Calu3 (cell line): ENCODE measurements around the gene CEP295NL. TPM values are rescaled to one million over a fixed set of nuclear protein-coding genes. Genes with fewer than 3 reads are reported as not detected.
A peak's percentile ranks its signal among the peaks of the same experiment; 100 is the strongest.

ENCODE experiments used
- BruUV-seq: library from RNA; stranded (reverse); fragments of 400-500 nt; replicated peaks from 2 replicates; lab custom pipeline; 2021; lab: Mats Ljungman, UMichigan
- CTCF ChIA-PET: fragments of 300-600 bp; sonication (Branson Sonifier 250); formaldehyde crosslinking; loops from one replicate; lab custom pipeline; 2022; ENCODE audit warnings: antibody characterized with exemption; lab: Charles Lee
- DNase-seq: peaks from one replicate; pipeline ENCODE4 v3.0.0; 2022
- H3K27ac Mint-ChIP-seq: one replicate; pipeline ENCODE4 v1.8.0; 2022; ENCODE audit warnings: mixed read lengths; ENCODE audit not compliant: unreplicated experiment
- H3K27me3 Mint-ChIP-seq: one replicate; pipeline ENCODE4 v1.8.0; 2022; ENCODE audit warnings: mixed read lengths; ENCODE audit not compliant: unreplicated experiment
- H3K36me3 Mint-ChIP-seq: one replicate; pipeline ENCODE4 v1.8.0; 2022; ENCODE audit warnings: mild to moderate bottlenecking, moderate library complexity, mixed read lengths; ENCODE audit not compliant: insufficient read depth, unreplicated experiment
- H3K4me1 Mint-ChIP-seq: one replicate; pipeline ENCODE4 v1.8.0; 2022; ENCODE audit warnings: mild to moderate bottlenecking, low read depth, mixed read lengths; ENCODE audit not compliant: unreplicated experiment
- H3K4me3 Mint-ChIP-seq: one replicate; pipeline ENCODE4 v1.8.0; 2022; ENCODE audit warnings: mild to moderate bottlenecking, low read depth, moderate library complexity, mixed read lengths; ENCODE audit not compliant: unreplicated experiment
- H3K9me3 Mint-ChIP-seq: one replicate; pipeline ENCODE4 v1.8.0; 2022; ENCODE audit warnings: low read depth, mixed read lengths; ENCODE audit not compliant: unreplicated experiment
- intact Hi-C: fragments of 100-400 bp; cut with micrococcal nuclease; formaldehyde crosslinking; loops from one replicate; pipeline ENCODE4 v1.10.0; 2022; ENCODE audit not compliant: unreplicated experiment
- total RNA-seq: library from RNA; stranded (reverse); gene quantifications from 2 replicates; pipeline ENCODE4 v1.2.3, GENCODE V29; 2022
- TF ChIP-seq, protein P1 (sequence below): fragments of 200-600 bp; IDR thresholded peaks from one replicate; pipeline ENCODE4 v1.8.0; 2022; ENCODE audit warnings: antibody characterized with exemption; ENCODE audit not compliant: unreplicated experiment

CEP295NL gene
- total RNA-seq, 1 experiment from 2014 or later, result 4.6 TPM

DNA sequence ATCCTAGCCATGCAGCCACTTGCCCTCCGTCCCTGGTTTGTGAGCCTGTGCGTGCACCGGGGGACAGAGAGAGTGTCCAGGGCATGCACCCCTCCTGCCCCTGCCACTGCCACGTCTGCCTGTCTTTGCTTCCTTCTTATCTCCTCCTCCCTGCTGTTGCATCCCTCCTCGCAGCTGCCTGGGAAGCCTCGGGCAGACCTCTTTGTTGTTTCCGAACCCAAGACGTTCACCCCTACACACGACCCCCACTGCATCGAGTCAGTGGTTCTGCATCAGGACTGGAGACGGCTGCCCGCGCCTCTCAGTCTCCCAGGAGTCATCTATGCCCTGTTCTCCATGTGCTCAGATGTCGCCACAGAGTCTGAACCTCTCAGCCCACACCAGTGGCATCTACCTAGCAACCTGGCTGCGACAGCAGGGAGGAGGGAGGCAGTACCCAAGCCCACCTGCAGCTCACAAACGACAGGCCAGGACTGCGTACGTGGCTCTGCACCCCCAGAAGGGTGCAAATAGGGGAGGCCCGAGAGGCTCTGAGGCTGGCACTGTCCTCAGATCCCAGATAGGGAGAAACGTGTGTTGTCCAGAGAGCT lies 17.0 kb upstream of the CEP295NL start:
- Mint-ChIP-seq H3K4me1 (peaks cover 83% of the 10 kb centered on the region), H3K9me3 (no peaks in the 10 kb centered on the region), H3K27ac (peak overlapping the region; percentile 84), H3K27me3 (no peaks in the 10 kb centered on the region), H3K36me3 (peaks cover 54% of the 10 kb centered on the region), H3K4me3 (peak overlapping the region; percentile 73)
- BruUV-seq, result no TSS peak
- DNase-seq, result no peak
- TF ChIP-seq, protein P1, sequence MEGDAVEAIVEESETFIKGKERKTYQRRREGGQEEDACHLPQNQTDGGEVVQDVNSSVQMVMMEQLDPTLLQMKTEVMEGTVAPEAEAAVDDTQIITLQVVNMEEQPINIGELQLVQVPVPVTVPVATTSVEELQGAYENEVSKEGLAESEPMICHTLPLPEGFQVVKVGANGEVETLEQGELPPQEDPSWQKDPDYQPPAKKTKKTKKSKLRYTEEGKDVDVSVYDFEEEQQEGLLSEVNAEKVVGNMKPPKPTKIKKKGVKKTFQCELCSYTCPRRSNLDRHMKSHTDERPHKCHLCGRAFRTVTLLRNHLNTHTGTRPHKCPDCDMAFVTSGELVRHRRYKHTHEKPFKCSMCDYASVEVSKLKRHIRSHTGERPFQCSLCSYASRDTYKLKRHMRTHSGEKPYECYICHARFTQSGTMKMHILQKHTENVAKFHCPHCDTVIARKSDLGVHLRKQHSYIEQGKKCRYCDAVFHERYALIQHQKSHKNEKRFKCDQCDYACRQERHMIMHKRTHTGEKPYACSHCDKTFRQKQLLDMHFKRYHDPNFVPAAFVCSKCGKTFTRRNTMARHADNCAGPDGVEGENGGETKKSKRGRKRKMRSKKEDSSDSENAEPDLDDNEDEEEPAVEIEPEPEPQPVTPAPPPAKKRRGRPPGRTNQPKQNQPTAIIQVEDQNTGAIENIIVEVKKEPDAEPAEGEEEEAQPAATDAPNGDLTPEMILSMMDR, result no peak
- CTCF ChIA-PET, result interaction anchor here (1.1 to 1.3 kb wide), 2 partner anchors 20 to 39 kb away, joined by 3 read pairs; no protein-coding TSS in a partner anchor
- intact Hi-C loops, result loop anchor here (5.0 kb wide), 1 partner anchor 38 kb away; no protein-coding TSS in a partner anchor

DNA sequence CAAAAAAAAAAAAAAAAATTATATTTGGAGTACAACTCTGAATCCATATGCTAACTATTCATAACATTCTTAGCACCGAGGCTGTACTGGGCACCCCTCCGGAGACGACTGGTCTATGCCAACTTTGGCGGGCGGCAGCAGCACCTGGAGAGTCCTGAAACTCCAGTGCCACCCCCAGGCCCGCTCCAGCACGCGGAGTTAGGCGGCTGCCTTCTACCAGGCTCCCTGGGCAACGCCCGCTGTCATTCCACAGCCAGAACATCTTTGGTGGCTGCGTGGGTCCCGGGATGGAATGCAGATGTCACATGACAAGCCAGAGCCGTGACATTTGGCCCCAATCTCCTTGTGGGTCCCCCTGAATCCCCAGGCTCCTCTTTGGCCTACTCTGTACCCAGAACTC lies 16.0 kb upstream of the CEP295NL start:
- no TSS peak for BruUV-seq
- DNase-seq, result no peak
- CTCF ChIA-PET, result no interaction called here
- intact Hi-C loops, result no loop called here
- peaks cover 83% of the 10 kb centered on the region for H3K4me1 Mint-ChIP-seq
- no peaks in the 10 kb centered on the region for H3K27me3 Mint-ChIP-seq
- H3K36me3 Mint-ChIP-seq, result peaks cover 44% of the 10 kb centered on the region
- TF ChIP-seq, protein P1, result no peak
- no peaks in the 10 kb centered on the region for H3K9me3 Mint-ChIP-seq
- no peak overlapping the region for H3K27ac Mint-ChIP-seq
- H3K4me3 Mint-ChIP-seq, result no peak overlapping the region

DNA sequence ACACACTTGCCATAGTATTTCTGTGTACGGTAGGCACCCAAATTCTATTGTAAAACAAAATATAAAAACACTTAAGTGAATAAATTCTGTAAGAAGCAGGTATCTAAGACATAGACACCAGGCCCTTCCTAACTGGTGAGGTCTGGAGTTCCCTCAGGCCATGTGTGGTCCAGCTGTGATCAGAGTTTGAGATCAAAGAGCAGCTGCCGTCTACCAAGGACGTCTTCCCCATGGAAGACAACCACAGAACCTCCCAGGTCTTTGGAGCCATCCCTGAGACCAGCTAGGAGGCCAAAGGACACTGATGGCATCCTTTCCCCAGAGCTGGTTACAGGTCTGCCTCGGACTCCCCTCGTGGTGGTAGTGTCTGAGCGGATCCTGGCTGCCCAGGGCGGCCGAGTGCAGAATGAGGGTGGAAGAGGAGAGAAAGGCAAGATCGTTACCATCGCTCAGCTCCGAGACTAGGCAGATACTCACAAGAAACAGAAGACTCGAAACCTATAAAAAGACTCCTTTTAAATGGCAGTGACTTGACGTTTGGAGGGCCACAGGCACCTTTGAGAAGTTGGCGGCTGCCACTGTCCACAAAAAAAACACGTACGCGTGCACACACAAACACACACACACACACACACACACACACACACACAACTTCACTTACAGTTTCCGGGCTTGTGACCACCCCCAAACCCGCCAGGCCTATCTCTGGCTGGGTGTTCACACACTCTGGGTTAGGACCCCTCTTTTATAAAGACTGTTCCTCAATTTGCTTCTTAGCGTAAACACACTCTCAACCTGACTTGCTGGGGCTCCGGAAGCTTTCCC lies 14.7 kb upstream of the CEP295NL start:
- CTCF ChIA-PET, result interaction anchor here (1.0 kb wide), 1 partner anchor 23 kb away, joined by 3 read pairs; no protein-coding TSS in a partner anchor
- Mint-ChIP-seq H3K36me3 (peaks cover 36% of the 10 kb centered on the region), H3K9me3 (no peaks in the 10 kb centered on the region), H3K4me1 (peaks cover 71% of the 10 kb centered on the region), H3K4me3 (no peak overlapping the region), H3K27ac (no peak overlapping the region), H3K27me3 (no peaks in the 10 kb centered on the region)
- TF ChIP-seq, protein P1, result no peak
- no peak for DNase-seq
- no TSS peak for BruUV-seq
- intact Hi-C loops, result no loop called here

DNA sequence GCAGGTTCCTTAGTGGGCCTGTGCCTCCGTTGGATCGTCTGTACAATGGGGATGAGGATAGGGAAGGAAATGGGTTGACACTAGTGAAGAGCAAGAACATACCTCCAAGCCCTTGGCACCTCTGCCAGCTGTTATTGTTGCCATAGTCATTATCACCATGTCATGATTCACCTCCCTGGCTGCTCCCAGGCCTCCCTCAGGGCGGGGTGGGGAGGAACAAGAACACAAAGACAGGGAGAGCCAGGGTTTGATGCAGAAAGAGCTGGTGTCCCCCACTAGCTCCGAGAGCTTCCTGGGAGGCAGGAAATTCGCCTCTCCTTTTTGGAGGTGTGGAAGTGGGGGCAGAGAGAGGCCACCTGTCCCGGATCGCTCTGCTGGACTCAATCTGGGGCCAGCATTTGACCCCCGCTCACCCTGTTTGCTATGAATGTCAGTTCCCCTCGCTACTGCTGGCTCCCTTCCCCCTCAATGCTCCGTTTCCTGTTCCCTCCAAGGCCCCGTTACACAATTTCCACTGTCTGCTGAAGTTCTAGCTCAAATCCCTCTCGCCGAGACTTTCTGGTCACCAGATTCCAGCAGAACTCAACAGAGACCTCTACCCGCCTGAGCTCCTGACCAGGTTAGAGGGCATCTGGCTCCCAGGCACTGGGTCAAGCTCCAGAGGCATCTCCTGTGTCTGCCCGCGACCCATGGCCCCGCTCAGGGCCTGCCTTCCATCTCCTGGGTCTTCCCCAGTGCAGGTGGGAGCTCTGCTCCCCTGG lies 13.1 kb upstream of the CEP295NL start:
- Mint-ChIP-seq H3K9me3 (no peaks in the 10 kb centered on the region), H3K36me3 (peaks cover 35% of the 10 kb centered on the region), H3K4me3 (peak overlapping the region; percentile 9), H3K27me3 (no peaks in the 10 kb centered on the region), H3K27ac (peak overlapping the region; percentile 45), H3K4me1 (peaks cover 62% of the 10 kb centered on the region)
- TF ChIP-seq, protein P1, result no peak
- DNase-seq, result peak; percentile 50
- CTCF ChIA-PET, result interaction anchor here (0.6 kb wide), 1 partner anchor 183 kb away, joined by 3 read pairs; no protein-coding TSS in a partner anchor
- no TSS peak for BruUV-seq
- intact Hi-C loops, result no loop called here
